ENCODE data around the gene CACNB2. TPM values are rescaled to one million over a fixed set of nuclear protein-coding genes. Genes with fewer than 3 reads are reported as not detected.

Gene CACNB2
- total and polyA plus RNA-seq, 4 donors = 0.38 to 3.1 (median 0.83) TPM

DNA sequence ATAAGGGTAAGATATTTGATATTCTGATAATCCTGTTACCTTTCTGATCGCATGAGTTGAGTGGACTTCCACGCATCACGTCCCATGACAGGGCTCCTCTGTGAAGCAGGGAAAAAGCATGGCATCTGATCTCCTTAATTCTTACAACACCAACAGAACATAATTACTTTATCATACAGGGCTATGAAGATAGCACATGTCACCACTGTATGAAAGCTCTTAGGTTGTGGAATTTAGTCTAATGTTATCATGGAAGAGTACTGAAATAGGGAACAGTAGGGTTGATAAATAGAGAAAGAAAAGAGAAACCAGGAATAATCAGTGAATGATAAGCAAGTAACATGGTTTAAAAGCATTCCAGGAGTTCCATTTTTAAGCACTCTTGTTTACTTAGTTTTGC is 212.0 kb downstream of the CACNB2 start:
- Histone ChIP-seq H3K9me3 (ENCODE audit: control insufficient read depth in 4 of 4, low read length in 3 of 4) (no peaks in the 10 kb centered on the region), H3K4me1 (ENCODE audit: control insufficient read depth in 4 of 4, insufficient read depth in 4 of 4, low read length in 3 of 4) (no peaks in the 10 kb centered on the region), H3K4me3 (ENCODE audit: low read depth in 1 of 3, low read length in 3 of 3) (no peak overlapping the region), H3K27ac (ENCODE audit: low read depth in 1 of 2, low read length in 2 of 2) (no peak overlapping the region), H3K36me3 (ENCODE audit: control insufficient read depth in 4 of 4, insufficient read depth in 3 of 4, low read depth in 1 of 4, low read length in 3 of 4) (no peaks in the 10 kb centered on the region), H3K9ac (ENCODE audit: low read depth in 1 of 2, low read length in 2 of 2) (no peak overlapping the region), H3K27me3 (ENCODE audit: control insufficient read depth in 4 of 4, insufficient read depth in 4 of 4, low read length in 3 of 4) (no peaks in the 10 kb centered on the region)
- TF ChIP-seq JUND (IDR thresholded peaks at IDR 0.05) (no peak), MAX (IDR thresholded peaks at IDR 0.05) (no peak), HNF4G (IDR thresholded peaks at IDR 0.05) (no peak), YY1 (IDR thresholded peaks at IDR 0.05) (no peak), RAD21 (IDR thresholded peaks at IDR 0.05) (no peak), FOXA1 (IDR thresholded peaks at IDR 0.05) (no peak), RXRA (IDR thresholded peaks at IDR 0.05) (no peak), GABPA (IDR thresholded peaks at IDR 0.05 in 1 of 2, conservative IDR thresholded peaks at IDR 0.05 in 1 of 2) (no peak), NR2F2 (IDR thresholded peaks at IDR 0.05) (no peak), FOXA2 (IDR thresholded peaks at IDR 0.05) (no peak), TAF1 (conservative IDR thresholded peaks at IDR 0.05) (no peak), SP1 (IDR thresholded peaks at IDR 0.05) (no peak)
- TF ChIP-seq, protein P1, sequence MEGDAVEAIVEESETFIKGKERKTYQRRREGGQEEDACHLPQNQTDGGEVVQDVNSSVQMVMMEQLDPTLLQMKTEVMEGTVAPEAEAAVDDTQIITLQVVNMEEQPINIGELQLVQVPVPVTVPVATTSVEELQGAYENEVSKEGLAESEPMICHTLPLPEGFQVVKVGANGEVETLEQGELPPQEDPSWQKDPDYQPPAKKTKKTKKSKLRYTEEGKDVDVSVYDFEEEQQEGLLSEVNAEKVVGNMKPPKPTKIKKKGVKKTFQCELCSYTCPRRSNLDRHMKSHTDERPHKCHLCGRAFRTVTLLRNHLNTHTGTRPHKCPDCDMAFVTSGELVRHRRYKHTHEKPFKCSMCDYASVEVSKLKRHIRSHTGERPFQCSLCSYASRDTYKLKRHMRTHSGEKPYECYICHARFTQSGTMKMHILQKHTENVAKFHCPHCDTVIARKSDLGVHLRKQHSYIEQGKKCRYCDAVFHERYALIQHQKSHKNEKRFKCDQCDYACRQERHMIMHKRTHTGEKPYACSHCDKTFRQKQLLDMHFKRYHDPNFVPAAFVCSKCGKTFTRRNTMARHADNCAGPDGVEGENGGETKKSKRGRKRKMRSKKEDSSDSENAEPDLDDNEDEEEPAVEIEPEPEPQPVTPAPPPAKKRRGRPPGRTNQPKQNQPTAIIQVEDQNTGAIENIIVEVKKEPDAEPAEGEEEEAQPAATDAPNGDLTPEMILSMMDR (IDR thresholded peaks at IDR 0.05; ENCODE audit: low read depth, low read length, missing input control) = no peak
- TF ChIP-seq, protein P2, sequence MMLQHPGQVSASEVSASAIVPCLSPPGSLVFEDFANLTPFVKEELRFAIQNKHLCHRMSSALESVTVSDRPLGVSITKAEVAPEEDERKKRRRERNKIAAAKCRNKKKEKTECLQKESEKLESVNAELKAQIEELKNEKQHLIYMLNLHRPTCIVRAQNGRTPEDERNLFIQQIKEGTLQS (IDR thresholded peaks at IDR 0.05) = no peak
- DNase-seq (ENCODE audit: low spot score) = no peak
- 95% methylated on average over 3 of the region's 3 CpGs for WGBS

DNA sequence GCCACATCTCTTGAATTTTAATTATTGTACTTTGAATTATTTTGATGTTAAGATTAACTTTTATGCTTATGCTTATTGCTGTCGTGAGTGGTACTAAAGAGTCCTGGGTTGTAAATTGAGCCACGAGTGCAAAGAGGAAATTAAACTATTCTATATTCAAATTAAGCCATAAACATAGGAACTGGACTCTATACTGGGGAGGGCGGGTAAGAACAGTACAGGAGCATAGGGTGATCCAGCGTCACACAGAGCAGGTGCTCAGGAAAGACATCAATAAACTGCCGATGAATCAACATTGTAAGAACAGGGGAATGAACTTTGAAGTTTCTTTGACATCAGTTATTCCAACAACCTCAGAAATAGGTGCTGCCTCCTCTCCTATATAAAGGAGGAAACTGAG is 219.6 kb downstream of the CACNB2 start:
- no peak overlapping the region for H3K27ac ChIP-seq (ENCODE audit: low read depth in 1 of 2, low read length in 2 of 2)
- no peaks in the 10 kb centered on the region for H3K27me3 ChIP-seq (ENCODE audit: control insufficient read depth in 4 of 4, insufficient read depth in 4 of 4, low read length in 3 of 4)
- no peaks in the 10 kb centered on the region for H3K4me1 ChIP-seq (ENCODE audit: control insufficient read depth in 4 of 4, insufficient read depth in 4 of 4, low read length in 3 of 4)
- H3K4me3 ChIP-seq (ENCODE audit: low read depth in 1 of 3, low read length in 3 of 3) = no peak overlapping the region
- H3K9me3 ChIP-seq (ENCODE audit: control insufficient read depth in 4 of 4, low read length in 3 of 4) = no peaks in the 10 kb centered on the region
- WGBS = 72% methylated on average over 5 of the region's 5 CpGs
- no peak for DNase-seq (ENCODE audit: low spot score)
- H3K36me3 ChIP-seq (ENCODE audit: control insufficient read depth in 4 of 4, insufficient read depth in 3 of 4, low read depth in 1 of 4, low read length in 3 of 4) = no peaks in the 10 kb centered on the region
- TF ChIP-seq, protein P3, sequence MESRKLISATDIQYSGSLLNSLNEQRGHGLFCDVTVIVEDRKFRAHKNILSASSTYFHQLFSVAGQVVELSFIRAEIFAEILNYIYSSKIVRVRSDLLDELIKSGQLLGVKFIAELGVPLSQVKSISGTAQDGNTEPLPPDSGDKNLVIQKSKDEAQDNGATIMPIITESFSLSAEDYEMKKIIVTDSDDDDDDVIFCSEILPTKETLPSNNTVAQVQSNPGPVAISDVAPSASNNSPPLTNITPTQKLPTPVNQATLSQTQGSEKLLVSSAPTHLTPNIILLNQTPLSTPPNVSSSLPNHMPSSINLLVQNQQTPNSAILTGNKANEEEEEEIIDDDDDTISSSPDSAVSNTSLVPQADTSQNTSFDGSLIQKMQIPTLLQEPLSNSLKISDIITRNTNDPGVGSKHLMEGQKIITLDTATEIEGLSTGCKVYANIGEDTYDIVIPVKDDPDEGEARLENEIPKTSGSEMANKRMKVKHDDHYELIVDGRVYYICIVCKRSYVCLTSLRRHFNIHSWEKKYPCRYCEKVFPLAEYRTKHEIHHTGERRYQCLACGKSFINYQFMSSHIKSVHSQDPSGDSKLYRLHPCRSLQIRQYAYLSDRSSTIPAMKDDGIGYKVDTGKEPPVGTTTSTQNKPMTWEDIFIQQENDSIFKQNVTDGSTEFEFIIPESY (IDR thresholded peaks at IDR 0.05) = no peak
- TF ChIP-seq, protein P2 (IDR thresholded peaks at IDR 0.05) = no peak
- TF ChIP-seq JUND (IDR thresholded peaks at IDR 0.05) (no peak), RAD21 (IDR thresholded peaks at IDR 0.05) (no peak), NR2F2 (IDR thresholded peaks at IDR 0.05) (no peak), MAX (IDR thresholded peaks at IDR 0.05) (no peak), TAF1 (conservative IDR thresholded peaks at IDR 0.05) (no peak)
- TF ChIP-seq, protein P4, sequence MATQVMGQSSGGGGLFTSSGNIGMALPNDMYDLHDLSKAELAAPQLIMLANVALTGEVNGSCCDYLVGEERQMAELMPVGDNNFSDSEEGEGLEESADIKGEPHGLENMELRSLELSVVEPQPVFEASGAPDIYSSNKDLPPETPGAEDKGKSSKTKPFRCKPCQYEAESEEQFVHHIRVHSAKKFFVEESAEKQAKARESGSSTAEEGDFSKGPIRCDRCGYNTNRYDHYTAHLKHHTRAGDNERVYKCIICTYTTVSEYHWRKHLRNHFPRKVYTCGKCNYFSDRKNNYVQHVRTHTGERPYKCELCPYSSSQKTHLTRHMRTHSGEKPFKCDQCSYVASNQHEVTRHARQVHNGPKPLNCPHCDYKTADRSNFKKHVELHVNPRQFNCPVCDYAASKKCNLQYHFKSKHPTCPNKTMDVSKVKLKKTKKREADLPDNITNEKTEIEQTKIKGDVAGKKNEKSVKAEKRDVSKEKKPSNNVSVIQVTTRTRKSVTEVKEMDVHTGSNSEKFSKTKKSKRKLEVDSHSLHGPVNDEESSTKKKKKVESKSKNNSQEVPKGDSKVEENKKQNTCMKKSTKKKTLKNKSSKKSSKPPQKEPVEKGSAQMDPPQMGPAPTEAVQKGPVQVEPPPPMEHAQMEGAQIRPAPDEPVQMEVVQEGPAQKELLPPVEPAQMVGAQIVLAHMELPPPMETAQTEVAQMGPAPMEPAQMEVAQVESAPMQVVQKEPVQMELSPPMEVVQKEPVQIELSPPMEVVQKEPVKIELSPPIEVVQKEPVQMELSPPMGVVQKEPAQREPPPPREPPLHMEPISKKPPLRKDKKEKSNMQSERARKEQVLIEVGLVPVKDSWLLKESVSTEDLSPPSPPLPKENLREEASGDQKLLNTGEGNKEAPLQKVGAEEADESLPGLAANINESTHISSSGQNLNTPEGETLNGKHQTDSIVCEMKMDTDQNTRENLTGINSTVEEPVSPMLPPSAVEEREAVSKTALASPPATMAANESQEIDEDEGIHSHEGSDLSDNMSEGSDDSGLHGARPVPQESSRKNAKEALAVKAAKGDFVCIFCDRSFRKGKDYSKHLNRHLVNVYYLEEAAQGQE (IDR thresholded peaks at IDR 0.05) = no peak
- H3K9ac ChIP-seq (ENCODE audit: low read depth in 1 of 2, low read length in 2 of 2) = no peak overlapping the region

Measured in liver (tissue), 9 donors.